IMR-90 (cell line): ENCODE results near the gene FBXW5. TPM values are rescaled to one million over a fixed set of nuclear protein-coding genes. Genes with fewer than 3 reads are reported as not detected.

Source experiments
- ATAC-seq: fragments of 200-7000 bp; cut with Tn5 transposase; 2 replicates; pipeline ENCODE4 v1.9.1; 2020; ENCODE audit warnings: low read depth, mild to moderate bottlenecking, moderate library complexity
- BruUV-seq: library from RNA; stranded (reverse); fragments of 400-500 nt; replicated peaks from 2 replicates; lab custom pipeline; 2021; lab: Mats Ljungman, UMichigan
- CTCF ChIA-PET: fragments of 300-600 bp; formaldehyde crosslinking; extraction: SDS; loops from one replicate; lab custom pipeline; 2021; ENCODE audit warnings: antibody characterized with exemption; lab: Yijun Ruan, JAX
- POLR2A ChIA-PET: fragments of 300-600 bp; sonication (Branson Sonifier 250); formaldehyde crosslinking; loops from one replicate; lab custom pipeline; 2022; ENCODE audit warnings: antibody characterized with exemption; ENCODE audit not compliant: unreplicated experiment; lab: Charles Lee
- DNase-seq: peaks from one replicate; pipeline ENCODE4 v3.0.0; 2013
- H2AFZ ChIP-seq: replicated peaks from 2 replicates; pipeline ENCODE3; 2013; ENCODE audit warnings: low read length, mild to moderate bottlenecking; ENCODE audit not compliant: poor library complexity
- H2AK5ac ChIP-seq: 2 replicates; pipeline ENCODE4 v1.6.1; 2013; ENCODE audit warnings: low read depth, low read length, inconsistent platforms
- H2AK9ac ChIP-seq: replicated peaks from 2 replicates; pipeline ENCODE3; 2013; ENCODE audit warnings: mild to moderate bottlenecking, low read depth, low read length, moderate library complexity; ENCODE audit not compliant: poor library complexity
- H2BK120ac ChIP-seq: 2 replicates; pipeline ENCODE4 v1.6.1; 2013; ENCODE audit warnings: low read depth, low read length, inconsistent platforms
- H2BK15ac ChIP-seq: 3 replicates; pipeline ENCODE4 v1.6.1; 2013; ENCODE audit warnings: low read depth, low read length, inconsistent platforms
- H2BK20ac ChIP-seq: 2 replicates; pipeline ENCODE4 v1.6.1; 2013; ENCODE audit warnings: low read depth, mild to moderate bottlenecking, inconsistent platforms, low read length, moderate library complexity
- H2BK5ac ChIP-seq: 2 replicates; pipeline ENCODE4 v1.6.1; 2013; ENCODE audit warnings: mild to moderate bottlenecking, low read depth, low read length, inconsistent platforms; ENCODE audit not compliant: poor library complexity, severe bottlenecking
- H3K14ac ChIP-seq: replicated peaks from 2 replicates; pipeline ENCODE4 v1.6.1; 2013; ENCODE audit warnings: low read depth, low read length, inconsistent platforms
- H3K18ac ChIP-seq: 2 replicates; pipeline ENCODE4 v1.6.1; 2013; ENCODE audit warnings: low read depth, low read length, control low read depth
- H3K23ac ChIP-seq: 2 replicates; pipeline ENCODE4 v1.6.1; 2013; ENCODE audit warnings: low read depth, low read length, inconsistent platforms
- H3K27ac ChIP-seq: 2 replicates; pipeline ENCODE4 v1.5.1; 2013; ENCODE audit warnings: mild to moderate bottlenecking, control low read depth, low read length; ENCODE audit not compliant: insufficient read depth
- H3K27me3 ChIP-seq: 2 replicates; pipeline ENCODE4 v1.6.1; 2013; ENCODE audit warnings: low read length; ENCODE audit not compliant: control insufficient read depth, insufficient read depth
- H3K36me3 ChIP-seq: 2 replicates; pipeline ENCODE4 v1.6.1; 2013; ENCODE audit warnings: low read length, mixed read lengths; ENCODE audit not compliant: control insufficient read depth, insufficient read depth
- H3K4ac ChIP-seq: 2 replicates; pipeline ENCODE4 v1.6.1; 2013; ENCODE audit warnings: low read depth, low read length, inconsistent platforms
- H3K4me1 ChIP-seq: 2 replicates; pipeline ENCODE4 v1.6.1; 2013; ENCODE audit warnings: low read length, mixed read lengths; ENCODE audit not compliant: control insufficient read depth, insufficient read depth
- H3K4me2 ChIP-seq: 2 replicates; pipeline ENCODE4 v1.6.1; 2013; ENCODE audit warnings: low read depth, mild to moderate bottlenecking, control low read depth, low read length, moderate library complexity
- H3K4me3 ChIP-seq: 2 replicates; pipeline ENCODE4 v1.5.1; 2013; ENCODE audit warnings: low read depth, mild to moderate bottlenecking, control low read depth, low read length, moderate library complexity; ENCODE audit not compliant: insufficient read depth
- H3K56ac ChIP-seq: 2 replicates; pipeline ENCODE4 v1.6.1; 2013; ENCODE audit warnings: low read length, inconsistent platforms; ENCODE audit not compliant: insufficient read depth; ENCODE audit errors: extremely low read depth
- H3K79me1 ChIP-seq, 2 experiments: 2 replicates each; pipeline ENCODE4 v1.6.1; 2013; ENCODE audit warnings: low read length in 2 of 2, inconsistent platforms in 1 of 2, low read depth in 1 of 2
- H3K9ac ChIP-seq: 2 replicates; pipeline ENCODE4 v1.6.1; 2013; ENCODE audit warnings: low read depth, low read length, control low read depth
- H3K9me1 ChIP-seq: 2 replicates; pipeline ENCODE4 v1.6.1; 2013; ENCODE audit warnings: low read length, inconsistent platforms; ENCODE audit not compliant: insufficient read depth
- H3K9me3 ChIP-seq: 2 replicates; pipeline ENCODE4 v1.6.1; 2013; ENCODE audit warnings: low read length; ENCODE audit not compliant: control insufficient read depth, insufficient read depth
- H4K20me1 ChIP-seq: 2 replicates; pipeline ENCODE4 v1.6.1; 2013; ENCODE audit warnings: low read length, inconsistent platforms; ENCODE audit not compliant: insufficient read depth
- H4K5ac ChIP-seq: 2 replicates; pipeline ENCODE4 v1.6.1; 2013; ENCODE audit warnings: mild to moderate bottlenecking, low read depth, low read length, control low read depth
- H4K8ac ChIP-seq, 2 experiments: 2 replicates each; pipeline ENCODE4 v1.6.1; 2013; ENCODE audit warnings: low read depth in 2 of 2, low read length in 2 of 2, control low read depth in 1 of 2, inconsistent platforms in 1 of 2
- H4K91ac ChIP-seq: 2 replicates; pipeline ENCODE4 v1.6.1; 2013; ENCODE audit warnings: low read depth, low read length, inconsistent platforms; ENCODE audit not compliant: insufficient read depth
- BHLHE40 ChIP-seq: fragments of 150-350 bp; IDR thresholded peaks from 2 replicates; pipeline ENCODE4 v1.6.1; 2016; ENCODE audit warnings: mild to moderate bottlenecking, low read depth, low read length
- CEBPB ChIP-seq: IDR thresholded peaks from 2 replicates; pipeline ENCODE4 v1.6.1; 2012; ENCODE audit warnings: low read depth, low read length, improper control_type of control experiment
- CHD1 ChIP-seq: IDR thresholded peaks from 2 replicates; pipeline ENCODE4 v1.6.1; 2012; ENCODE audit warnings: low read depth, low read length, improper control_type of control experiment
- MAFK ChIP-seq: IDR thresholded peaks from 2 replicates; pipeline ENCODE4 v1.6.1; 2012; ENCODE audit warnings: low read depth, low read length, improper control_type of control experiment
- MAZ ChIP-seq: IDR thresholded peaks from 2 replicates; pipeline ENCODE4 v1.6.1; 2012; ENCODE audit warnings: low read depth, mild to moderate bottlenecking, low read length, improper control_type of control experiment, moderate library complexity, borderline replicate concordance
- MXI1 ChIP-seq: IDR thresholded peaks from 2 replicates; pipeline ENCODE4 v1.6.1; 2012; ENCODE audit warnings: low read depth, mild to moderate bottlenecking, low read length, moderate library complexity, borderline replicate concordance
- NFE2L2 ChIP-seq: fragments of 150-350 bp; IDR thresholded peaks from 2 replicates; pipeline ENCODE4 v1.6.1; 2016; ENCODE audit warnings: low read depth, mild to moderate bottlenecking, low read length
- POLR2A ChIP-seq: IDR thresholded peaks from 2 replicates; pipeline ENCODE4 v1.6.1; 2012; ENCODE audit warnings: mild to moderate bottlenecking, low read depth, low read length
- RAD21 ChIP-seq: IDR thresholded peaks from 2 replicates; pipeline ENCODE4 v1.6.1; 2012; ENCODE audit warnings: low read length, improper control_type of control experiment
- RCOR1 ChIP-seq: IDR thresholded peaks from 2 replicates; pipeline ENCODE4 v1.6.1; 2012; ENCODE audit warnings: mild to moderate bottlenecking, low read length, improper control_type of control experiment; ENCODE audit not compliant: insufficient replicate concordance
- RFX5 ChIP-seq: IDR thresholded peaks from 2 replicates; pipeline ENCODE4 v1.8.0; 2012; ENCODE audit warnings: low read depth, mild to moderate bottlenecking, low read length, moderate library complexity
- SMC3 ChIP-seq: fragments of 150-350 bp; IDR thresholded peaks from 2 replicates; pipeline ENCODE4 v1.6.1; 2016; ENCODE audit warnings: low read depth, mild to moderate bottlenecking, antibody characterized with exemption, low read length, moderate library complexity
- WGBS, 2 experiments: methylation state at CpG; one replicate each; pipeline versions ENCODE4 v1.1.5 to v1.1.7; 2013; ENCODE audit warnings: missing lambda C conversion rate in 2 of 2; ENCODE audit not compliant: insufficient read length in 1 of 2; ENCODE audit errors: extremely low coverage in 2 of 2; 5-methylcytosine and 5-hydroxymethylcytosine counted together
- dilution Hi-C: fragments of 300-500 bp; cut with HindIII; formaldehyde crosslinking; loops from one replicate; pipeline ENCODE4 v1.14.3; 2018; ENCODE audit warnings: low sequenced_read_pairs; ENCODE audit not compliant: unreplicated experiment
- in situ Hi-C: fragments of 300-500 bp; cut with MboI; formaldehyde crosslinking; loops from 3 replicates; pipeline ENCODE4 v1.14.3; 2019; ENCODE audit warnings: low sequenced_read_pairs, inconsistent platforms, mixed read lengths
- intact Hi-C: fragments of 100-400 bp; cut with micrococcal nuclease; formaldehyde crosslinking; loops from 2 replicates; pipeline ENCODE4 v1.10.0; 2022
- polyA plus RNA-seq, 3 experiments: library from polyadenylated mRNA; depleted of rRNA; stranded (reverse); fragments of >200 nt; gene quantifications; 2 replicates each; pipeline ENCODE4 v1.2.3, GENCODE V29; 2012; ENCODE audit warnings: low replicate concordance in 1 of 3
- total RNA-seq: library from RNA; depleted of rRNA; stranded (reverse); fragments of >200 nt; gene quantifications from 2 replicates; pipeline ENCODE4 v1.2.3, GENCODE V29; 2012
- TF ChIP-seq, protein P1 (sequence below): fragments of 150-350 bp; IDR thresholded peaks from 2 replicates; pipeline ENCODE4 v1.6.1; 2017; ENCODE audit warnings: mild to moderate bottlenecking, antibody characterized with exemption, low read length, low read depth
- TF ChIP-seq, protein P2 (sequence below): fragments of 150-350 bp; IDR thresholded peaks from 2 replicates; pipeline ENCODE4 v1.6.1; 2016; ENCODE audit warnings: low read depth, mild to moderate bottlenecking, low read length, moderate library complexity, borderline replicate concordance

Gene FBXW5
- total and polyA plus RNA-seq, 2 of the 4 experiments (the other 2 are of a cell fraction) = 65.1 to 80.2 TPM

DNA sequence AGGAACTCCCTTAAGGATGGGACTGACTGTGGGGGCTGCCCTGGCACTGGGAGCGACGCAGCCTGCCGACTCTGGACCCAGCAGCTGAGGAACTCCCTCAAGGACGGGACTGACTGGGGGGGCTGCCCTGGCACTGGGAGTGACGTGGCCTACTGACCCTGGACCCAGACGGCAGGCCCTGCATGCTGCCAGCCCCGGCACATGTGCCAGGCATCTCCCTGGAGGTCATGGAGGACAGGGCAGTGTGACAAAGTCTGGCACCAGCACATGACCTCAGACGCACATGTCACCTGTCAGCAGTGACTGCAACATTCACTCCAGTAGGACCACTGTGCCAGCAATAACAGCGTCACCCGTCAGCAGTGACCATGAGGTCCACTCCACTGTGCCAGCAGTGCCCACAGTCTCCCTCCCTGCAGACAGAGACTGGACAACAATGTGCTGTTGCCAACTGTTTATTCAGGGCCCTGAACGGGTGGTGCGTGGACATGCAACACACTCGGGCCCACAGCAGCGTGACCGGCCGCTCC, 4.5 kb downstream of the FBXW5 start (continued):
- no peak for TF ChIP-seq MAFK
- TF ChIP-seq SMC3 = no peak
- TF ChIP-seq BHLHE40 = no peak
- TF ChIP-seq, protein P1, sequence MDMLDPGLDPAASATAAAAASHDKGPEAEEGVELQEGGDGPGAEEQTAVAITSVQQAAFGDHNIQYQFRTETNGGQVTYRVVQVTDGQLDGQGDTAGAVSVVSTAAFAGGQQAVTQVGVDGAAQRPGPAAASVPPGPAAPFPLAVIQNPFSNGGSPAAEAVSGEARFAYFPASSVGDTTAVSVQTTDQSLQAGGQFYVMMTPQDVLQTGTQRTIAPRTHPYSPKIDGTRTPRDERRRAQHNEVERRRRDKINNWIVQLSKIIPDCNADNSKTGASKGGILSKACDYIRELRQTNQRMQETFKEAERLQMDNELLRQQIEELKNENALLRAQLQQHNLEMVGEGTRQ = no peak
- no peak for TF ChIP-seq MAZ

- POLR2A ChIA-PET = no interaction called here
- Histone ChIP-seq H3K4me3 (no peak overlapping the region), H4K91ac (no peak overlapping the region), H3K79me1 (peaks cover 8 to 44% of the 10 kb centered on the region in 2 experiments), H3K9me1 (0 out of 2 replicates have a peak, but pooled peaks cover 4% of the 10 kb centered on the region), H3K23ac (no peak overlapping the region), H3K36me3 (peaks cover 48% of the 10 kb centered on the region), H2AK9ac (no peak overlapping the region), H2BK15ac (no peak overlapping the region), H4K5ac (no peak overlapping the region), H3K4me2 (no peak overlapping the region), H2AFZ (peak overlapping the region; percentile 35), H4K20me1 (peaks cover 22% of the 10 kb centered on the region), H3K4me1 (peaks cover 4% of the 10 kb centered on the region), H3K9me3 (no peaks in the 10 kb centered on the region), H4K8ac (no peak overlapping the region), H2BK5ac (no peak overlapping the region), H3K56ac (no peak overlapping the region), H2BK120ac (no peak overlapping the region), H3K27me3 (no peaks in the 10 kb centered on the region), H3K18ac (no peak overlapping the region), H3K14ac (no peak overlapping the region), H3K27ac (no peak overlapping the region), H3K4ac (no peak overlapping the region), H3K9ac (no peak overlapping the region), H2AK5ac (no peak overlapping the region), H2BK20ac (no peak overlapping the region)
- ATAC-seq = no peak
- dilution Hi-C loops = no loop called here
- BruUV-seq = no TSS peak
- CTCF ChIA-PET = no interaction called here
- WGBS, 2 experiments = 90% methylated on average over 15 of the region's 28 CpGs; no CpG with 5 or more reads in 1 of the 2 experiments
- in situ Hi-C loops = no loop called here
- no peak for DNase-seq
- intact Hi-C loops = no loop called here
- TF ChIP-seq POLR2A (no peak), RCOR1 (no peak), CEBPB (no peak), RAD21 (no peak), CHD1 (no peak), MAFK (no peak), SMC3 (no peak), NFE2L2 (no peak), RFX5 (no peak), MXI1 (no peak), MAZ (no peak)
- TF ChIP-seq, protein P1 = no peak
- TF ChIP-seq, protein P2, sequence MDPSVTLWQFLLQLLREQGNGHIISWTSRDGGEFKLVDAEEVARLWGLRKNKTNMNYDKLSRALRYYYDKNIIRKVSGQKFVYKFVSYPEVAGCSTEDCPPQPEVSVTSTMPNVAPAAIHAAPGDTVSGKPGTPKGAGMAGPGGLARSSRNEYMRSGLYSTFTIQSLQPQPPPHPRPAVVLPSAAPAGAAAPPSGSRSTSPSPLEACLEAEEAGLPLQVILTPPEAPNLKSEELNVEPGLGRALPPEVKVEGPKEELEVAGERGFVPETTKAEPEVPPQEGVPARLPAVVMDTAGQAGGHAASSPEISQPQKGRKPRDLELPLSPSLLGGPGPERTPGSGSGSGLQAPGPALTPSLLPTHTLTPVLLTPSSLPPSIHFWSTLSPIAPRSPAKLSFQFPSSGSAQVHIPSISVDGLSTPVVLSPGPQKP = no peak
Observed at GRCh38 chr9:136939431-136939995, 5.0 kb downstream of the FBXW5 start.
